Activated CD8-positive, alpha-beta memory T cell treated with anti-CD3 and anti-CD28 coated beads, Interleukin-2, amount 50 U/mL, for 1 hour (primary cell): Measurements from ENCODE around the gene MYOZ3.

Source experiments
- DNase-seq: peaks from one replicate; pipeline ENCODE4 v3.0.0-alpha.2; 2020; ENCODE audit errors: extremely low read depth

Gene MYOZ3

DNA sequence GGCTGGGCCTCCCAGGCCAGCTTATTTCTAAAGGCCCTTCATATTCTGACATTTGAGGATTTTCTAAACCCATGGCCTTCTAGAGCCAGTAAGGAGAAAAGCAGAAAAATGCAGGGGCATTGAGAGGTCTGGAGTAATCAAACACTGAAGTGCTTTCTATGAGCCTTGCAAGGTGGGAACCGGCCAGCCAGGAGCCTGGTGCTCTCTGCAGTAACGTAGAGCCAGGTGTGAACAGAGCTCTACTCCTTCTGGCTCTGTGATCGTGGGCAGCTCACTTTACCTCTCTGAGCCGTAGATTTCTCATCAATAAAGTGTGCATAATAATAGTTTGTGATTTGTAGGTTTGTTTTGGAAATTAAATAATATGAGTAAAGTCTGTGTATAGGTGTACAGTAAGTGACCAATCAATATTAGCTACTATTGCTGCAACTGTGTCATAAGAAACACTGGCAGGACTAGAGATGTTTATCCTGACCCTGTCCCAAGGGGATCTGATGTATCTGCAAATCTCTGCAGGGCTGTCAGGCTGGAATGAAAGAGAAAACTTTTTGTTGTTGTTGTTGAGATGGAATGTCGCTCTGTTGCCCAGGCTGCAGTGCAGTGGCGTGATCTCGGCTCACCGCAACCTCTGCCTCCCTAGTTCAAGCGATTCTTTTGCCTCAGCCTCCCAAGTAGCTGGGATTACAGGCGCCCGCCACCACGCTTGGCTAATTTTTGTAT lies 17.9 kb upstream of the MYOZ3 start:
- DNase-seq = no peak

DNA sequence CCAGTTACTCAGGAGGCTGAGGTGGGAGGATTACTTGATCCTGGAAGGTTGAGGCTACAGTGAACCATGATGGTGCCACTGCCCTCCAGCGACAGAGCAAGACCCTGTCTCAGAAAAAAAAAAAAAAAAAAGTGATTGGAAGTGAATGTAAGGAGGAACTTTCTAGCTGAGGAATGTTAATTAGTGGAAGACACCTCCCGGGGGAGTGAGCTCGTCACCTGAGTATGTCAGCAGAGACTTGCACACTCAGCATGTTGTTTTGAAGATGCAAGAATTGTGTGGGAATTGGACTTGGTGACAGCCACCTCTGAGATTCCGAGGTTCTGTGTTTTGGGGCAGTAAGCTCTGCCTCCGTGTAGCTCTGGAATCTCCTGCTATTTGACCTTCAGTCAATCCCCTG lies 17.0 kb upstream of the MYOZ3 start:
- DNase-seq = no peak

GRCh38 chr5:150644514-150644913 lies 16.5 kb upstream of the MYOZ3 start:
- no peak for DNase-seq

DNA sequence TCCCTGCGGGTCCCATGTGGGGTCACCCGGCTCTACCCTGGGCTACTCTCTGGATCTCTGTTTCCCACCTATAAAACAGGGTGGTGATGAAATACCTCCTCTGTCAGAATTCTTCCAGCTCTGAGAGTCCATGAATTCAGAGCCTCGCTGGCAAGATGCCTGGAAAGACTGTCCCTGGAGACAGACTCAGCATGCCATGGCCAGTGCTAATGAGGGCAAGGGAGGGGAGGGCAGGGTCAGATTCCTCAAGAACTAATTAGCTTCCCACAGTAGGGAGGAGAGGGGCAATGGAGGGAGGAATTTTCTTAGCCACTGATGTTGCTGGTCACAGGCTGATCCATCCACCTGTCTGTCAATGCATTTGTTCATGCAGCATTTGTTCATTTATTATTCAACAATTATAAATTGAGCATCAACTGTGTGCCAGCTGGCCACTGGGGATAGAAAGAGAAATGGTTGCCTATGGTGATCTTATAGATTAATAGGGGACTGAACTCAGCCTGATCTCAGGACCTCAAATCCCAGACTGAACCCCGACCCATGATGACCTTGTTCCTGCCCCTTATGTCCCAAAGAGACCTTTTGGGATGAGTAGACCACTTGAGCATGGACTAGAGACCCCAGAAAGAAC lies 15.9 kb upstream of the MYOZ3 start:
- DNase-seq = no peak

DNA sequence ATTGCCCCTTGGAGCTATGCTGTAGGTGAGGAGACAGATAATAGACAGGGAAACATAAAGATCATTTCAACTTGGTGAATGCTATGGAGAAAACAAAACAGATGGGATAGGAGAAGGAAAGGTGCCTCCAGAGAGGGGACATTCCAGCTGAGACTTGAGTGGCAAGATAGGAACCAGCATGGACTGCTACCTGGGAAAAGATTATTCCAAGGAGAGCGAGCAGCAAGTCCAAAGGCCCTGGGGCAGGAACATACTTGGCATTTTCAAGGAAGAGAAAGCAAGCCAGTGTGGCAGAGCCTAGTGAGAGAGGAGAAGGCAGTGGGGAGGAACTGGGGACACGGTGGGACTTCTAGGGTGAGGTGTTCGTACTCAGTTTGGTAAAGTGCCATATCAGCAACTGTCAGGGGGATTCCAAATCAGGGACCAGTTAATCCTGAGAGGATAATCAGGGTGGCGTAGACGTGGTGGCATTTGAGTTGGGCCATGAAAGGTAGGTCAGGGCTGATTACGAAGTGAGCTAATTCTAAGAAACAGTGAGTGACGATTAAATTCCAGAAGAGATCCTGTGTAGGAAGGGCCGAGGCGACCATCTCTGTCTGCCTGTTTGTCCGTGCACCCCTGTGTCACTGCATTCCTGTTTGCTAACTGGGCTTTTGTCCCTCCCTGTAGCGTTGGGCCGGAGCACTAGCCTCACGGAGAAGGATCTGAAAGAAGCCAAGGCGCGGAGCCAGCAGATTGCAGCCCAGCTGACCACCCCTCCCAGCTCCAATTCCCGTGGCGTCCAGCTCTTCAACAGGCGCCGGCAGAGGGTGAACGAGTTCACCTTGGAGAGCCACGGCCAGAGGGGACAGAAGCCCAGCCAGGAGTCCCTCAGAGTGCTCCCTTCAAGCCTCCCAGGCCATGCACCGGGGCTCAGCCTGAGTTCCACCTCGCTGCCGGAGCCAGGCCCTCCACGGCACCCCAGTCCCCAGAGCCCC lies 13.5 kb upstream of the MYOZ3 start:
- DNase-seq = no peak

DNA sequence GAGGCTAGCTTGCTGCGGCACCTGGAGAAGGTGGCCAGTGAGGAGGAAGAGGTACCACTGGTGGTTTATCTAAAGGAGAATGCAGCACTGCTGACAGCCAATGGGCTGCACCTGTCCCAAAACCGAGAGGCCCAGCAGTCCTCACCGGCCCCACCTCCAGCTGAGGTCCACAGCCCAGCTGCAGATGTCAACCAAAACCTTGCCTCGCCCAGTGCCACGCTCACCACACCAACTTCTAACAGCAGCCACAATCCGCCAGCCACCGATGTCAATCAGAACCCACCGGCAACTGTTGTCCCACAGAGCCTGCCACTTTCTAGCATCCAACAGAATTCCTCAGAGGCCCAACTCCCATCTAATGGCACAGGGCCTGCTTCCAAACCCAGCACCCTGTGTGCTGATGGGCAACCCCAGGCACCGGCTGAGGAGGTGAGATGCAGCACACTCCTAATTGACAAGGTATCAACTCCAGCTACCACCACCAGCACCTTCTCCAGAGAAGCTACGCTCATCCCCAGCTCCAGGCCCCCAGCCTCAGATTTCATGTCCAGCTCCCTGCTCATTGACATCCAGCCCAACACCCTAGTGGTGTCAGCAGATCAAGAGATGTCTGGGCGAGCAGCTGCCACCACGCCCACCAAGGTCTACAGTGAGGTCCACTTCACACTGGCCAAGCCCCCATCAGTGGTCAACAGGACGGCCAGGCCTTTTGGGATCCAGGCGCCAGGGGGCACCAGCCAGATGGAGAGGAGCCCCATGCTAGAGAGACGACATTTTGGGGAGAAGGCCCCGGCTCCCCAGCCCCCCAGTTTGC lies 12.6 kb upstream of the MYOZ3 start:
- DNase-seq = no peak

DNA sequence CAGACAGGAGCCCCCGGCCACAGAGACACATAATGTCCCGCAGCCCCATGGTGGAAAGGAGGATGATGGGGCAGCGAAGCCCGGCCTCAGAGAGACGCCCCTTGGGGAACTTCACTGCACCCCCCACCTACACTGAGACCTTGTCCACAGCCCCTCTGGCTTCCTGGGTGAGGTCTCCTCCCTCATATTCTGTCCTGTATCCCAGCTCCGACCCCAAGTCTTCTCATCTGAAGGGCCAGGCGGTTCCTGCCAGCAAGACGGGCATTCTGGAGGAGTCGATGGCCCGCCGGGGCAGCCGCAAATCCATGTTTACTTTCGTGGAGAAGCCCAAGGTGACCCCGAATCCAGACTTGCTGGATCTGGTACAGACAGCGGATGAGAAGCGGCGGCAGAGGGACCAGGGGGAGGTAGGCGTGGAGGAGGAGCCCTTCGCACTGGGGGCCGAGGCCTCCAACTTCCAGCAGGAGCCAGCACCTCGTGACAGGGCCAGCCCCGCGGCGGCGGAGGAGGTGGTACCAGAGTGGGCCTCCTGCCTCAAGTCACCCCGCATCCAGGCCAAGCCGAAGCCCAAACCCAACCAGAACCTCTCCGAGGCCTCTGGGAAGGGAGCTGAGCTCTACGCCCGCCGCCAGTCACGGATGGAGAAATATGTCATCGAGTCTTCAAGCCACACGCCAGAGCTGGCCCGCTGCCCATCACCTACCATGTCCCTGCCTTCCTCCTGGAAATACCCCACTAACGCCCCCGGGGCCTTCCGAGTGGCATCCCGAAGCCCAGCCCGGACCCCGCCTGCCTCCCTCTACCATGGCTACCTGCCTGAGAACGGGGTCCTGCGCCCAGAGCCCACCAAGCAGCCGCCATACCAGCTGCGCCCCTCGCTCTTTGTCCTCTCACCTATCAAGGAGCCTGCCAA lies 11.7 kb upstream of the MYOZ3 start:
- DNase-seq = no peak

GRCh38 chr5:150650021-150651006 lies 10.7 kb upstream of the MYOZ3 start:
- DNase-seq = no peak

DNA sequence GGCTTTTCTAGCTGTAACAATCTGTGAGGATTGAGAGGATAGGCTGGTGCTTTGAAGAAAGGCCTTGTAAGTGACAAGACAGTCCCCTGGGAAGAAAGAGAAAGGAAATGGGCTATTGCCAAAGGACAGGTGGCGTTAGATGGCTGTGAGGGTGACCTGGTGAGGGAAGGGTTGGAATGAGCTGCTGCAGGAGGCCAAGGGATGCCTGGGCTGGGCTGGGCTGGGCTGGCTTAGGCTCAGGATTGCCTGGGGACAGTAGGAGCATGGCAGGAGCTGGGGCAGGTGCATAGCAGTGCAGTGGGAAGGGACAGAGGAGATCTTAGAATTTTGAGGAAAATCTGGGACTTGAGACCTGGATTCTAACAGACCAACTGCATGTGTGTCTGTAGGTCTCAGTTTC lies 9.7 kb upstream of the MYOZ3 start:
- no peak for DNase-seq

DNA sequence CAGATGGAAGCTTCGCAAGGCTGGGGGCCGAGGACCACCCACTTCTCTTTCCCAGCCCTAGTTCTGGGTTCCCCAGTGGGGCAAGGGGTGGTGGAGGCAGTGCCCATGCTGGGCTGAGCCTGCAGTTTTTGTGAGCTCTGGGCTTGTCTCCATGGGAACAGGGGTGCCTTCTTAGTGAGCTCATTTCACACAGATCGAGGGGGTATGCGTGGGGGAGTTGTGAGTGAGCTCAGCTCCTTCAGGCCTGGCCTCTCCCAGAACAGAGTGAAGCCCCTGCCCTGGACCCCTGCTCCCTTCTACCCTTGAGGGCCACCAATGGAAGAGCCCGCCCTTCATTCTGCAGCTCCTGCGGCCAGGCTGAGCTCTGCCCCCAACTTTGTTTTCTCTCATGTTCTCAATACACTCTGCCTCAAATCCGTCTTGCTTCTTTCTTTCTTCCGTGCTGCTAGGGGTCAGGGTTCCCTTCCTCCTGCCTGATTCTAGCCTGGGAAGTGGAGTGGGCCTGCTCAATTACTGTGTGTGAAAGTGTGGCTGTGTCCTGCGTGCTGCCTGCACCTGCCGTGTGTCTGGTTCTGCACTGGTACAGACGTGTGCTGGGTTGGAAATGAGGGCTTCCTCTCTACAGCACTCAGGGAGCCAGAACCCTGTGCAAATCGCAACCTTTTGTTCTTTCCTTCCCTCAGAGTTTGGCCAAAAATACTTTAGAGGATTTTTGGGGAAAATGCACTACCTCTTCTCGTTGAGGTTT lies 9.0 kb upstream of the MYOZ3 start:
- DNase-seq = no peak

DNA sequence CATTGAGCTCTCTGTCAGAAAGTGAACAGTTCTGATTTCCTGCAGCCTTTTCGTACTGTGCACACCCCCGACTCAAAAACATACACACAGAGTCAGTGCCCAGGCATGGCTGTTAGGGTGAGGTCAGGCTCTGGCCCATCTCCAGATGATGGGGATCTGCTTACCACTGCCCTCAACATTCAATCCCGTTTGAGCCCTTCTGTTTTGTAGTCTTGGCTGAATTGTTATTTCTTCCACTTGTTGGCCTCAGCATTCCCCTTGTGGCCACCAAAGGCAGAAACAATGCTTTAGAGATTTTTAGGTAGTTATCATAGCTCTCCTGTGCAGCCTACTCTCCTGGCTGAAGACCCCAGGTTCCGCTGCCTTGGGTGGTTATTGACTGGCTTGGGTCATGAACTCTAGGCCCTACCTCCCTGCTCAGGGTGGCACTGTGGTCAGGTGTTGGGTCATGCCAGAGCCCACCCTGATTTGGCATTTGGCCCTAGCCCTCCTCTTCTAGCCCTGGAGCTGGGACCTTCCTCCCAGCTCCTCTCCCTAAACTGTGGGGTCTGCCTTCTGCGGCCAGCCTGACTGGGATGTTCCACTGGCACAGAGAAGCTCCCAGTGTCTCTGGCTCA lies 7.8 kb upstream of the MYOZ3 start:
- no peak for DNase-seq

DNA sequence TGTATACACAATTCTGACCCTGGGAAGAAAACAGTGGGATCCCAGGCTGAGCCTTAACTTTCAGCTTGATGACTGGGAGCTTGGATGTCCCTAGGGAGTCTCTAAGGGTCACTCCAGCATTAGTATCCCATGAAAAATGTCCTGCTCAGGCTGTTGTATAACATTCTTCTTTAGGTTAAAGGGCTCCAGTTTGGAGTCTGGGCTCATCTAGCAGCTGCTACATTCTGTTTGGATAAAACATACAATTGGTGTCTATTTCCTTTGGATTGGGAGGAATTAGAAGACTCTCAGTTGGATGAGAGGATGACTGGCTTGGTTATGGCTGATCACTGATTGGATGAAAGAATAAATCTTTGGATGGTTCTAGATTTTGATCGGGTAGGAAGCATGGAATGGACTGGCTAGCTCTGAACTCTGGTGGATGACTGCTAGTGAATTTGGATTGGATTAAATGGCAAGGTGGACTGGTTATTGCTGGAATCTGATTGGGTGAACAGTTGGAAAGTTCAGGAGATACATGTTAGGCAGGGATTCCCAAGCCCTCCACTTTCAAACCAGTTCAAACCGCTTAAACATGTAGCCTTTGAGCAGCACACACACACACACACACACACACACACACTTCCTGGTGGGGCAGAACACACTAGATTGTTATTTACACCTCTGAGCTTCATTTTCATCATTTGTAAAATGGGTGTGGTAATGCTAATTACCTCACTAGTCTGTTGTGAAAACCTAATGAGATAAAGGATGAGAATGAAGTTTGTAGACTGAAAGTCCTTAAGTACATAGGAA lies 7.1 kb upstream of the MYOZ3 start:
- no peak for DNase-seq

GRCh38 chr5:150655221-150655620 lies 5.8 kb upstream of the MYOZ3 start:
- no peak for DNase-seq

- DNase-seq = peak; percentile 19
Observed at GRCh38 chr5:150656191-150657132, 4.6 kb upstream of the MYOZ3 start.

GRCh38 chr5:150658121-150658520 lies 2.9 kb upstream of the MYOZ3 start:
- no peak for DNase-seq

DNA sequence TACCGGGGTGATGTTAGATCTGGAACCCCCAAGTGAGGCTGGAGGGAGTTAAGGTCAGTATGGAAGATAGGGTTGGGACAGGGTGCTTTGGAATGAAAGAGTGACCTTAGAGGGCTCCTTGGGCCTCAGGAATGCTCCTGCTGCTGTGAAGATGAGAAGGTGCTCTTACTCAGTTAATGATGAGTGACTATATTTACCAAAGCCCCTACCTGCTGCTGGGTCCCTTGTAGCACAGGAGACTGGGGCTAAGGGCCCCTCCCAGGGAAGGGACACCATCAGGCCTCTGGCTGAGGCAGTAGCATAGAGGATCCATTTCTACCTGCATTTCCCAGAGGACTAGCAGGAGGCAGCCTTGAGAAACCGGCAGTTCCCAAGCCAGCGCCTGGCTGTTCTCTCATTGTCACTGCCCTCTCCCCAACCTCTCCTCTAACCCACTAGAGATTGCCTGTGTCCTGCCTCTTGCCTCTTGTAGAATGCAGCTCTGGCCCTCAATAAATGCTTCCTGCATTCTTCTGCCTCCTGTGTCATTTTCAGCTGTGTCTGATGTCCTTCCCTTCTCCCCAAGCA lies 2.3 kb upstream of the MYOZ3 start:
- no peak for DNase-seq
